GM23338 (cell line): ENCODE results near the gene TFF2. TPM values are rescaled to one million over a fixed set of nuclear protein-coding genes. Genes with fewer than 3 reads are reported as not detected.

Source experiments
- ATAC-seq: fragments of 200-7000 bp; cut with Tn5 transposase; 3 replicates; pipeline ENCODE4 v1.9.1; 2020
- DNase-seq: peaks from one replicate; pipeline ENCODE4 v3.0.0-alpha.2; 2015; ENCODE audit warnings: low spot score
- H2AFZ ChIP-seq: fragments of 200-600 bp; sonication (generic); 2 replicates; pipeline ENCODE4 v1.8.0; 2016; ENCODE audit warnings: antibody characterized with exemption, mild to moderate bottlenecking, moderate library complexity
- H3F3A ChIP-seq: fragments of 200-600 bp; sonication (generic); replicated peaks from 2 replicates; pipeline ENCODE4 v1.8.0; 2017; ENCODE audit warnings: antibody characterized with exemption, mixed run types, low read depth
- H3K27ac ChIP-seq: fragments of 200-600 bp; sonication (generic); 2 replicates; pipeline ENCODE4 v1.6.1; 2016; ENCODE audit warnings: low read depth
- H3K27me3 ChIP-seq: fragments of 200-600 bp; sonication (generic); 2 replicates; pipeline ENCODE4 v1.8.0; 2016; ENCODE audit warnings: mild to moderate bottlenecking, mixed run types, moderate library complexity; ENCODE audit not compliant: insufficient read depth
- H3K36me3 ChIP-seq: fragments of 200-600 bp; sonication (generic); 2 replicates; pipeline ENCODE4 v1.8.0; 2016; ENCODE audit warnings: mild to moderate bottlenecking; ENCODE audit not compliant: insufficient read depth
- H3K4me1 ChIP-seq: fragments of 200-600 bp; sonication (generic); 2 replicates; pipeline ENCODE4 v1.8.0; 2016; ENCODE audit warnings: mild to moderate bottlenecking, moderate library complexity; ENCODE audit not compliant: insufficient read depth
- H3K4me2 ChIP-seq: fragments of 200-600 bp; sonication (generic); 2 replicates; pipeline ENCODE4 v1.7.1; 2017; ENCODE audit warnings: mixed run types
- H3K4me3 ChIP-seq: fragments of 200-600 bp; sonication (generic); 2 replicates; pipeline ENCODE4 v1.6.1; 2016; ENCODE audit warnings: mixed run types
- H3K79me2 ChIP-seq: fragments of 200-600 bp; sonication (generic); replicated peaks from 2 replicates; pipeline ENCODE4 v1.8.0; 2017; ENCODE audit warnings: mild to moderate bottlenecking; ENCODE audit not compliant: insufficient read depth
- H3K9me2 ChIP-seq: fragments of 200-600 bp; sonication (generic); 2 replicates; pipeline ENCODE4 v1.8.0; 2017; ENCODE audit not compliant: insufficient read depth
- H4K20me1 ChIP-seq: fragments of 200-600 bp; sonication (generic); replicated peaks from 2 replicates; pipeline ENCODE4 v1.8.0; 2017; ENCODE audit warnings: mild to moderate bottlenecking; ENCODE audit not compliant: insufficient read depth
- H3K27ac Mint-ChIP-seq: 2 replicates; pipeline ENCODE4 v1.8.0; 2020; ENCODE audit warnings: inconsistent platforms, mild to moderate bottlenecking, moderate library complexity, mixed read lengths
- H3K27me3 Mint-ChIP-seq: 3 replicates; pipeline ENCODE4 v1.8.0; 2022; ENCODE audit warnings: low read depth, mild to moderate bottlenecking, moderate library complexity, mixed read lengths, inconsistent platforms; ENCODE audit not compliant: insufficient read depth, poor library complexity
- H3K36me3 Mint-ChIP-seq: 3 replicates; pipeline ENCODE4 v1.8.0; 2021; ENCODE audit warnings: low read depth, mild to moderate bottlenecking, inconsistent platforms, moderate library complexity, mixed read lengths
- H3K4me1 Mint-ChIP-seq: 3 replicates; pipeline ENCODE4 v1.8.0; 2020; ENCODE audit warnings: mild to moderate bottlenecking, inconsistent platforms, mixed read lengths
- H3K4me3 Mint-ChIP-seq: 3 replicates; pipeline ENCODE4 v1.8.0; 2021; ENCODE audit warnings: moderate library complexity, mild to moderate bottlenecking, inconsistent platforms, mixed read lengths
- H3K9me3 Mint-ChIP-seq: 3 replicates; pipeline ENCODE4 v1.8.0; 2020; ENCODE audit warnings: moderate library complexity, mild to moderate bottlenecking, inconsistent platforms, mixed read lengths
- CREB1 ChIP-seq: fragments of 250-450 bp; sonication (Bioruptor Pico); IDR thresholded peaks from 2 replicates; pipeline ENCODE4 v1.5.0; 2020; ENCODE audit warnings: low read depth, mild to moderate bottlenecking, moderate library complexity
- CTCF ChIP-seq, 2 experiments: fragments of 200-600 bp in 1 of 2; sonication (generic) in 1 of 2; conservative IDR thresholded peaks; 2 replicates each; pipeline versions ENCODE4 v1.5.1 to v1.6.1; 2016 to 2017; ENCODE audit warnings: antibody characterized with exemption in 2 of 2, low read depth in 2 of 2, mild to moderate bottlenecking in 2 of 2, moderate library complexity in 1 of 2
- ETS1 ChIP-seq: IDR thresholded peaks from 2 replicates; pipeline ENCODE4 v1.6.1; 2016; ENCODE audit warnings: antibody characterized with exemption
- EZH2 ChIP-seq: fragments of 200-600 bp; sonication (generic); IDR thresholded peaks from one replicate; pipeline ENCODE4 v1.8.0; 2017; ENCODE audit warnings: antibody characterized with exemption, mild to moderate bottlenecking, low read depth; ENCODE audit not compliant: unreplicated experiment
- EZH2phosphoT487 ChIP-seq: fragments of 200-600 bp; sonication (generic); IDR thresholded peaks from one replicate; pipeline ENCODE4 v1.8.1; 2018; ENCODE audit warnings: antibody characterized with exemption; ENCODE audit not compliant: unreplicated experiment
- JUNB ChIP-seq: IDR thresholded peaks from one replicate; pipeline ENCODE4 v1.6.1; 2016; ENCODE audit warnings: antibody characterized with exemption; ENCODE audit not compliant: unreplicated experiment
- NANOG ChIP-seq: IDR thresholded peaks from 2 replicates; pipeline ENCODE4 v1.6.1; 2016; ENCODE audit warnings: antibody characterized with exemption, borderline replicate concordance
- POLR2AphosphoS5 ChIP-seq: IDR thresholded peaks from 2 replicates; pipeline ENCODE4 v1.6.1; 2016; ENCODE audit warnings: antibody characterized with exemption, low read depth
- REST ChIP-seq: IDR thresholded peaks from one replicate; pipeline ENCODE4 v1.6.1; 2018; ENCODE audit warnings: antibody characterized with exemption; ENCODE audit not compliant: unreplicated experiment
- STAT1 ChIP-seq: IDR thresholded peaks from one replicate; pipeline ENCODE4 v1.6.1; 2016; ENCODE audit warnings: antibody characterized with exemption; ENCODE audit not compliant: unreplicated experiment
- ZNF114 ChIP-seq: fragments of 250-450 bp; sonication (Bioruptor Pico); IDR thresholded peaks from 2 replicates; pipeline ENCODE4 v1.5.0; 2020; ENCODE audit warnings: mild to moderate bottlenecking, moderate library complexity
- ZNF331 ChIP-seq: fragments of 250-450 bp; sonication (Bioruptor Pico); IDR thresholded peaks from 2 replicates; pipeline ENCODE4 v1.5.0; 2020; ENCODE audit warnings: low read depth, mild to moderate bottlenecking, moderate library complexity
- ZNF462 ChIP-seq: fragments of 250-450 bp; sonication (Bioruptor Pico); IDR thresholded peaks from 2 replicates; pipeline ENCODE4 v1.5.0; 2020; ENCODE audit warnings: mild to moderate bottlenecking, moderate library complexity
- polyA plus RNA-seq: library from polyadenylated mRNA; unstranded; fragments of >200 nt; fragmentation: Nextera tagmentation; extraction: Ambion mirVana; gene quantifications from 2 replicates; pipeline ENCODE4 v1.2.1, GENCODE V29; 2016
- total RNA-seq: library from RNA; depleted of rRNA; stranded (reverse); fragments of >200 nt; shearing (Covaris generic); gene quantifications from 2 replicates; pipeline ENCODE4 v1.2.3, GENCODE V29; 2014

Gene TFF2
- total and polyA plus RNA-seq, 2 experiments from 2014 or later, result not detected

GRCh38 chr21:42373196-42373907, 22.6 kb upstream of the TFF2 start:
- H3K4me1 Mint-ChIP-seq, result peaks cover 2% of the 10 kb centered on the region; the same call in 2 of the 3 replicates
- TF ChIP-seq ZNF462 (CRISPR knock-in tag) (no peak), ZNF114 (no peak), ZNF331 (CRISPR knock-in tag) (no peak), JUNB (no peak), NANOG (no peak), STAT1 (no peak), CREB1 (CRISPR knock-in tag) (no peak), CTCF (conservative IDR thresholded peaks at IDR 0.05; ENCODE audit: low read depth in 2 of 2) (no peak), EZH2phosphoT487 (no peak), POLR2AphosphoS5 (no peak), ETS1 (no peak), EZH2 (no peak), REST (no peak)
- H3K4me1 ChIP-seq, result no peaks in the 10 kb centered on the region
- peaks cover 3% of the 10 kb centered on the region for H3K27me3 Mint-ChIP-seq
- no peaks in the 10 kb centered on the region for H3K9me3 Mint-ChIP-seq
- no peak for ATAC-seq
- no peaks in the 10 kb centered on the region for H4K20me1 ChIP-seq
- no peaks in the 10 kb centered on the region for H3K79me2 ChIP-seq
- no peak for DNase-seq
- no peak overlapping the region for H3K4me3 ChIP-seq
- H3K9me2 ChIP-seq, result no peaks in the 10 kb centered on the region
- H3K27ac Mint-ChIP-seq, result no peak overlapping the region
- H3K4me2 ChIP-seq, result no peak overlapping the region
- no peak overlapping the region for H2AFZ ChIP-seq
- no peaks in the 10 kb centered on the region for H3K27me3 ChIP-seq
- H3K36me3 Mint-ChIP-seq, result no peaks in the 10 kb centered on the region
- no peaks in the 10 kb centered on the region for H3K36me3 ChIP-seq
- H3K27ac ChIP-seq, result no peak overlapping the region
- no peaks in the 10 kb centered on the region for H3F3A ChIP-seq
- no peak overlapping the region for H3K4me3 Mint-ChIP-seq
